Right lobe of liver (tissue), 4 donors: ENCODE data around the gene MED4.

Source experiments
- CTCF ChIP-seq, 4 donors: fragments of 200-600 bp in 3 of 4; fragments of 450-650 bp in 1 of 4; IDR thresholded peaks; one replicate each; pipeline versions ENCODE4 v1.5.1 to v1.8.0; 2016 to 2022; ENCODE audit warnings: antibody characterized with exemption in 4 of 4, mild to moderate bottlenecking in 2 of 4
- POLR2A ChIP-seq: fragments of 450-650 bp; IDR thresholded peaks from one replicate; pipeline ENCODE4 v1.6.1; 2017; ENCODE audit warnings: antibody characterized with exemption, mild to moderate bottlenecking
- donor health status: DM: no; HTN: no; CAD: no.
- donor health status: DM: no; HTN: no; CAD: no.
- donor health status: DM: no; HTN: yes; CAD: no.

GRCh38 chr13:48144413-48145035, 49.6 kb upstream of the MED4 start:
- TF ChIP-seq POLR2A (no peak), CTCF (IDR thresholded peaks at IDR 0.05) (no peak)
